GM15510 (cell line): ENCODE results near the gene ZNF628.
A peak's percentile ranks its signal among the peaks of the same experiment; 100 is the strongest.

Source experiments
- POLR2A ChIP-seq: IDR thresholded peaks from 3 replicates; pipeline ENCODE4 v1.6.1; 2011; ENCODE audit warnings: borderline replicate concordance; ENCODE audit not compliant: insufficient read length; ENCODE audit errors: extremely low read depth

ZNF628 gene

DNA sequence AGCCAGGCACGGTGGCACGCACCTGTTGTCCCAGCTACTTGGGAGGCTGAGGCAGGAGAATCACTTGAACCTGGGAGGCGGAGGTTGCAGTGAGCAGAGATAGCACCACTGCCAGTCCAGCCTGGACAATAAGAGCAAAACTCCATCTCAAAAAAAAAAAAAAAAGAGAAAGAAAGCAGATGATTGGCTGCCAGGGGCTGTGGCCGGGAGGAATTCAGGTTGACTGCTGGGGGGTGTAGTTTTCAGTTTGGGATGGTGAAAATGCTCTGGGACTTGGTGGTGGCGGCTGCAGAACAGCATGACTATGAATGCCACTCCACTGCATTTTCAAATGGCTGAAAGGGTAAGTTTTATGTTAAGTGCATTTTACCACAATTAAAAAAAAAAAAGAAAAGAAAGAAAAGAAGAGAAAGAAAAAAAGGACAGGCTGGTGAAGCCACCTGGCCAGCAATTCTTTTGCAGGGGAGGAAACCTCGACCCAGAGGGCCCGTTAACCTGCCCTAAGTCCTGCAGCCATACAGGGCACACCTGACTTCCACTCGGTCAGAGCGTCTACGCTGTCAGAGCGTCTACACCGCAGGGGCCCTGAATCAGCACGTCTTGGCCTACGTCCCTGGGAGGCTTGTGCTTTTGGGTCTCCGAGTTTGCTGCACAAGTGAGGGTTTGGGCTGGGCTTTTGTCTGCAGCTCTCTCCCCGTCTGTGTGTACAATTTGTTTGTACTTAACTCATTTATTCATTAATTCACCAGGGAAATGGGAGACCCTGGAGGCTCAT lies 18.5 kb upstream of the ZNF628 start:
- TF ChIP-seq POLR2A, result no peak

DNA sequence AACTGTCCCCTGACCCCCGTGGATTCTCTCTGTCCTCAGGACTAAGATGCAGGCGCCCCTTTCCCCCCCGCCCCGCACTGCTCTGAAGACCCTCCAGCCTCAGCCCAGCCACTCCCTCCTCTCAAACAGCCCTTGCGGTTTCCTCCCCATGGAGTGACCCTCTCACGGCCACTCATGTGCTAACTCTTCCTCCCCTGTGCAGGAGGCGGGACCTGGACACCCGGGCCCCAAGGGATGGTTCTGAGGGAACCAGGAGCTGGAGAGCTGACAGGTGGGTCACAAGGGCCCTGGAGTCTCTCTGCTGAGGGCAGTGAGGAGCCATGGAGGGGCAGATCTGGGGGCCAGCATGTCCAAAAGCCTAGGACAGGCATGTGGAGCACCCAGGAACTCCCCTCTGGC lies 16.9 kb upstream of the ZNF628 start:
- TF ChIP-seq POLR2A, result no peak

DNA sequence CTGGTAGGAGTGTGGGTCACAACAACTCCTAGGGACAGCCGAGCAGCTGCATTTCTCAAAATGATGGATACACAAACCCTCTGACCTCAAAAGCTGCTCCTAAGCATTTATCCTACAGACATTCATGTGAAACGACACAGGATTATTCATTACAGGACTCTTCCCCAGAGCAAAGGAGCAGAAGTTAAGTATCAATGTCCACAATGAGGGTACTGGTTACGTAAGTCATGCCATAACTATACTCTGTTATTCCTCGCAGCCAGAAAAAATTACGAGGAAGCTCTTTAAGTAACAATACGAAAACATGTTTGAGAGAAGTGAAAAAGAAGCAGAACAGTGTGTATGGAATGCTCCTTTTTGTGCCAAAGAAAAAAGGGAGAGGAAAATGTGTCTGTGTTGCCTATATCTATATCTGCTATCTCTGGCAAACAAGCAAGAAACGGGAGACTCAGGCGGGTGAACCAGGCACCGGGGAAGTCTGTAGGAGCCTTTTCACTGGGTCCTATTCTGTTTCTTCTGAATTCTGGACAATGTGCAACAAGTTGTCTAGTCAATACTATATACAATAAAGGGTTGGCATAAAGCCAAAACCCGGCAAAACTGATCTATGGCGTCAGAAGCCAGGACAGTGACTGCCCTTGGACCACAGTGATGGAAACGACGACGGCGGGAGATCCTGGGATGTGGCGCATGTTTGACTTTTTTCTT lies 16.3 kb upstream of the ZNF628 start:
- no peak for TF ChIP-seq POLR2A

DNA sequence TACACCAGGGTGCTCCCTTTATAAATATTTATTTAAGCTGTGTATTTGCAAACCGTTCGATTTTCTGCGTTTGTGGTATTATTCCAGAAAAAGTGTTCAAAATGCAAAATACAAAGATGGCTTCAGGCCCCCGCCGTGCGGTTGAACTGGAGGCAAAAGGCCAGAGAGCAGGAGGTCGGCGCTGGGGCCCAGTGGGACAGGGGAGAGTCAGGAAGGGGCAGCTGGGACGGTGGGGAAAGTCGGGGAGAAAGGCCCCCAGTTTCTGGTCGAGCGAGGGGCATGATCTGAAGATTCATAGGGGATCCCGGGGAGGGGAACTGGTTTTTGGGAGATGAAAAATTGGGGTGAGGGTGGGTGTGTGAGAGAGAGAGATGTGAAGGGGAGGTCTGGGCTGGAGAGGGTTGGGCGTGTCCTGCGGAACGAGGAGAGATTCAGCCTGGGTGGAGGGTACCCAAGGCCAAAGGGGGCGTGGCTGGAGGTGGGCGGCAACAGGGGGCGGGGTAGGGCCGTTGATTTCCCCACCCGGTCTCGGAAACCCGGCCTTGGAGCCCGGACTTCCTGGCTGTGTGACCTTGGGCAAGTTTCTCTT lies 15.7 kb upstream of the ZNF628 start:
- no peak for TF ChIP-seq POLR2A

DNA sequence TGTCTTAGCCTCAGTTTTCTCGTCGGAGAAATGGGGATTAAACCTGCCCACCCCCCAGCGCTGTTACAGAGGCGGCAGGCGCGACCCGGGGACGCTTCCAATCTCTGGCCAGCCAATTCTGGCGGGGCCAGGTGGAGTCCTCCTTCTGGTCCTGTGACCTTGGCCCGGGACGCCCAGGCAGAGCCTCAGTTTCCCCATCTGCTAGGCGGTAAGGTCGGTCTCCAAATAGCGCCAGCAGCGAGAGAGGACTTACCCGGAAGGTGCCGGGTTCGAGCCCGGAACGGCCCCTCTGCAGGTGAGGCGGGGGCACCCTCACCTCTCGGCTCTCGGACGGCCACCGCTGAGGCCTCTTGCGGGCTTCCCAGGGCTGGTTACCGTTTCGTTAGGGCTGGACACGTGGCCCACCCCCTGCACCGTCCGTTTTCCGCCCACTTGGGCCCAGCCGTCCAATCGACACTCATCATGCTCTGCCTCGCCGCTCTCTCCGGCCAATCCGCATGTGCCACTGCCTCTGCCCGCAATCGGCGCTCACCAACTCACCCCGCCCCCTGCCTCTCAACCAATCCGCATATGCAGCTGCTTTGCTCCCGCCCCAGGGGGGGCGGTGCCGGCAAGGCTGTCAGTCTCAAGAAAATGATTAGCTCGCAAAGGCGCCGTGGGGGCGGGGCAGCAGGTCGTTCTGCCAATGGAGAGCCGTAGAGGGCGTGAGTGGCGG lies 15.0 kb upstream of the ZNF628 start, which contains the start of gene ISOC2:
Gene ISOC2 (minus strand): TSS at position 384 of the 715 bp plus-strand sequence. CDS start 5,156 bp downstream, outside the sequence.
- TF ChIP-seq POLR2A, result peak; percentile 62

GRCh38 chr19:55461974-55462626 lies 14.3 kb upstream of the ZNF628 start:
- peak; percentile 48 for TF ChIP-seq POLR2A

GRCh38 chr19:55462722-55463121 lies 13.7 kb upstream of the ZNF628 start:
- TF ChIP-seq POLR2A, result no peak

- no peak for TF ChIP-seq POLR2A
Observed at GRCh38 chr19:55463583-55464031, 12.8 kb upstream of the ZNF628 start.

DNA sequence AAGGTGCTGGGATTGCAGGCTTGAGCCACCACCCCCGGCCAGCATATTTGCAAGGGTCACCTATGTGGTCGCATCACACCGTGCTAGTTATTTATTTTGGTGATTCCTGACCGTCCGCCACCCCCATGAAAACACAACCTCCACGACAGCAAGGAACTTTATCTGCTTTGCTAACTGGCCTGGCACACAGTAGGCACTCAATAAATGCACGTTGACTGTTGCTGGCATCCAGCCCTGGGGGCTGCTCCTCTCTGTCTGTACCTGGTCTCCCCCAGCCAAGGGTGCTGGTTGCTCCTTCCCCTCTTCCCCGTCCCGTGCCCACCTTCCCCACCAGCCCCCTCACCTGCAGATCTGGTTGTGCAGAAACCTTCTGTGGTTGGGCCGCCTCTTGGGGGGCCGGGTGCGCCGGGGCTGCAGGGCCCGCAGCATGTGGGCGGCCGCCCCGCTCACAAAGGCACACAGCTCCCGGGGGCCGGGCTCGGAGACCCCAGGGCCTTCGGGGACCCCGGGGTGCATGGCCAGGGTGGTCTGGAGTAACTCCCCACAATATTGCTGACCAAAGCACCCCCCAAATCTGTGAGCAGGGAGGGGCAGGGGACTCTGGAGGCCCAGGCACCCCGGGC lies 12.3 kb upstream of the ZNF628 start:
- TF ChIP-seq POLR2A, result no peak

DNA sequence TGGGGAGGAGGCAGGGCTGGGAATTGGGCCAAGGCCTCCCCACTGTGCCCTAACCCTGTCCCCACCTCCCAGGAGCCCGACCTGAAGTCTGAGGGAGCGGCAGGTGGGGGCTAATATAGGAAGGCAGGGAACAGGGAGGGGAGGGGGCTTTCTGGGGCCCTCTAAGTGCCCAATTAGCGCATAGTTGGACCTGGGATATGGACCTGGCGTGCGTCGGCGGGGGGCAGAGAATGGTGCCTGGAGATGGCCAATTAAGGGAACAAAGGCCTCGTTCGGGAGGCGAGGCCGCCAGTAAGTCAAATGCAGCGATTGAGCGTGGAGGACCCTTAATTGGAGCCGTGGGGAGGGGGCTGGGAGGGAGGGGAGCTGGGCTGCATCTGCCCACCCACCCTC lies 11.8 kb upstream of the ZNF628 start, which contains the start of gene C19orf85:
Gene C19orf85 (minus strand): TSS at position 90 of the 393 bp plus-strand sequence. CDS start 197 bp downstream, outside the sequence.
- TF ChIP-seq POLR2A, result no peak

DNA sequence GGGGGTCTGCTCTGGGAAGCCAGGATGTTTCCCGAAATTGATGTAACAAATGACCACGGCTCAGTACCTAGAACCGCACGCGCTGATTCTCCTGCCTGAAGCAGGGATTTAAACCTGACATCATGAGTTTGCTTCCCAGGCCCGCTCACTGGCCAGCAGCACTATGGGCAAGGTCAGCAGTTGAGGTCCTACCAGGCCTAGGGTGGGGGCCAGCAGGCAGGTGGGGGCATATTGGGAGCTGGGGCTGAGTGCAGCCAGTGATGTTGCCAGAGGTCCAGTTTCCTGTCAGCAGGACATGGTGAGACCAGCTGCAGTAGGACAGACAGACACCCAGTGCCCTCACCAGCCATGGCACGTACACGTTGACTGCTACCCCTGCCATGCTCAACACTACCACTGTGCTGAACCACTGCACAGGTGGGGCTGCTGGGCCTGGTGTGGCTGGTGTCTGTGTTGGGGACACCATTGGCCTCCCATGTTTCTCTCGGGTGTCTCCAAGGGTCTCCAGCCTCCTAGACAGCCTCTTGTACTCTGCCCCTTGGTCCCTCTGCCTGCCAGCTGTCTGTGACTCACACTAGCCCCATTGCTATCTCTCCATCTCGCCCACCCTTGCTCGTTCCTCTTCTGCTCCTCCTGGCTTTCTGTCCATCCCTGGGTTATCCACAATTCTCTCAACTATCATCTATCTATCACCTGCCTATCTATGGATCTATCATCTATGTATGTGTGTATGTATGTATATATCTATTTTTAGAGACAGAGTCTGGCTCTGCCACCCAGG lies 10.8 kb upstream of the ZNF628 start:
- TF ChIP-seq POLR2A, result no peak

DNA sequence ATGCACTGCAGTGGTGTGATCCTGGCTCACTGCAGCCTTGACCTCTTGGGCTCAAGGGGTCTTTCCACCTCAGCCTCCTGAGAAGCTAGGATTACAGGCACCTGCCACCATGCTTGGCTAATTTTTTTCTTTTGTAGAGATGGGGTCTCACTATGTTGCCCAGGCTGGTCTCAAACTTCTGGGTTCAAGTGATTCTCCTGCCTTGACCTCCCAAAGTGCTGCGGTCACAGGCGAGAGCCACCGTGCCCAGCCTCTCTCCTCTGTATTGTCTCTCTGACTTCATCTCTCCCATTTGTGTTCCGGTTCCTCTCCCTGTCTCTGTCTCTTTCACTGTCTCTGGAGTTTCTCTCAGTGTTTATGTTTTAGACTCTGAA lies 10.2 kb upstream of the ZNF628 start:
- TF ChIP-seq POLR2A, result no peak
